Measurements from ENCODE around the gene UGT1A6. TPM values are rescaled to one million over a fixed set of nuclear protein-coding genes. Genes with fewer than 3 reads are reported as not detected.
A peak's percentile ranks its signal among the peaks of the same experiment; 100 is the strongest.
"Not testable (repeated sequence)": the region's sequence is repeated elsewhere in the genome, so short reads cannot be mapped to it uniquely, and the experiment has no call there.

The UGT1A6 gene
- polyA plus RNA-seq, 1 donor, result 0.06 TPM

- 100% methylated on average over 1 of the region's 6 CpGs for WGBS (ENCODE audit: insufficient coverage, low lambda C conversion rate)
- DNase-seq, result no peak
Measured at GRCh38 chr2:233747283-233747544, 54.5 kb downstream of the UGT1A6 start.

GRCh38 chr2:233750689-233751088, 58.0 kb downstream of the UGT1A6 start:
- not testable (repeated sequence) for H3K27me3 ChIP-seq (ENCODE audit: control insufficient read depth, insufficient read depth, low read length); H3K4me3 ChIP-seq (ENCODE audit: low read length); H3K36me3 ChIP-seq (ENCODE audit: control insufficient read depth, insufficient read depth, low read length); H3K4me1 ChIP-seq (ENCODE audit: control insufficient read depth, insufficient read depth, low read length); DNase-seq; H3K27ac ChIP-seq (ENCODE audit: low read length)
- peaks cover 17% of the 10 kb centered on the region for H3K9me3 ChIP-seq (ENCODE audit: control insufficient read depth, low read depth, low read length)
- WGBS (ENCODE audit: insufficient coverage, low lambda C conversion rate), result no CpG with 5 or more reads among the region's 2 CpGs

More at GRCh38 chr2:233747283-233747544, 54.5 kb downstream of the UGT1A6 start:
- Histone ChIP-seq H3K4me1 (ENCODE audit: control insufficient read depth, insufficient read depth, low read length) (peaks cover 12% of the 10 kb centered on the region), H3K27me3 (ENCODE audit: control insufficient read depth, insufficient read depth, low read length) (no peaks in the 10 kb centered on the region), H3K27ac (ENCODE audit: low read length) (no peak overlapping the region), H3K36me3 (ENCODE audit: control insufficient read depth, insufficient read depth, low read length) (no peaks in the 10 kb centered on the region), H3K4me3 (ENCODE audit: low read length) (no peak overlapping the region), H3K9me3 (ENCODE audit: control insufficient read depth, low read depth, low read length) (peaks cover 16% of the 10 kb centered on the region)

GRCh38 chr2:233751212-233752009, 58.7 kb downstream of the UGT1A6 start:
- no CpG with 5 or more reads among the region's 2 CpGs for WGBS (ENCODE audit: insufficient coverage, low lambda C conversion rate)
- DNase-seq, result peak in 1 of 2 donors; percentile 40
- not testable (repeated sequence) for H3K27me3 ChIP-seq (ENCODE audit: control insufficient read depth, insufficient read depth, low read length); H3K4me3 ChIP-seq (ENCODE audit: low read length); H3K4me1 ChIP-seq (ENCODE audit: control insufficient read depth, insufficient read depth, low read length); H3K36me3 ChIP-seq (ENCODE audit: control insufficient read depth, insufficient read depth, low read length)
- H3K27ac ChIP-seq (ENCODE audit: low read length), result peak overlapping the region; percentile 41
- H3K9me3 ChIP-seq (ENCODE audit: control insufficient read depth, low read depth, low read length), result peaks cover 17% of the 10 kb centered on the region

DNA sequence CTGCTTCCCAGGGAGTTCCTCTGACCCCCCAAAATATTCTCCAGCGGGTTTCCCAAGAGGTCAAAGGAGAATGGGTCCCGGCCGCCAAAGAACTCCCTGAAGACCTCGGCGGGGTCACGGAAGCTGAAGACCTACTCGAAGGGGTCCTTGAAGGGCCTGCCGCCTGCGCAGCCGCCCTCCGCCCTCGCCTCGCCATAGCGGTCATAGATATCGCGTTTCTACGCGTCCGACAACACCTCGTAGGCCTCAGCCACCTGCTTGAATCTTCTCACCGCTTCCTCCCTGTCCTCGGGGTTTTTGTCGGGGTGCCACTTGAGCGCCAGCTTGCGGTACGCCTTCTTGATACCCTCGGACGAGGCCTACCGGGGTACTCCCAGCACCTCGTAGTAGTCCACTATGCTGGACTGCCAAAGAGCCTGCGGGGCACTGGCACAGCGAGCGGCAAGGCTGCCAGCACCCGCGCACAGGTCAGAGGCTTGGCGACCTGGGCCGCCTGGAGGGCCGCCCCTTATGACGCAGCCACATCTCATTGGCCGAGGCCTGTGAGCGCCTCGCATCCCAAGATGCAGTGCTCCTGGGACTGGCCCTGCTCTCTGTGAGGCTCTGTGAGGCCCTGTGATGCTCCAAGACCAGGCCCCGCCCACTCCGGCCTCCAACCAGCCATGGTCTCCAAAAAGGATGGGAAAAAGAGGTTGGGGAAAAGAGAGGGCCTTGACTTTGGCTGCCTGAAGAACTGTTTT, 62.4 kb downstream of the UGT1A6 start:
- Histone ChIP-seq H3K9me3 (ENCODE audit: control insufficient read depth, low read depth, low read length) (peaks cover 16% of the 10 kb centered on the region), H3K4me3 (ENCODE audit: low read length) (no peak overlapping the region), H3K27me3 (ENCODE audit: control insufficient read depth, insufficient read depth, low read length) (no peaks in the 10 kb centered on the region), H3K36me3 (ENCODE audit: control insufficient read depth, insufficient read depth, low read length) (no peaks in the 10 kb centered on the region), H3K27ac (ENCODE audit: low read length) (no peak overlapping the region), H3K4me1 (ENCODE audit: control insufficient read depth, insufficient read depth, low read length) (peaks cover 29% of the 10 kb centered on the region)
- no peak for DNase-seq
- WGBS (ENCODE audit: insufficient coverage, low lambda C conversion rate), result no CpG with 5 or more reads among the region's 44 CpGs

GRCh38 chr2:233756429-233757081, 63.9 kb downstream of the UGT1A6 start:
- Histone ChIP-seq H3K27ac (ENCODE audit: low read length) (peak overlapping the region; percentile 77), H3K4me1 (ENCODE audit: control insufficient read depth, insufficient read depth, low read length) (peaks cover 43% of the 10 kb centered on the region), H3K4me3 (ENCODE audit: low read length) (no peak overlapping the region), H3K36me3 (ENCODE audit: control insufficient read depth, insufficient read depth, low read length) (no peaks in the 10 kb centered on the region), H3K9me3 (ENCODE audit: control insufficient read depth, low read depth, low read length) (peaks cover 14% of the 10 kb centered on the region), H3K27me3 (ENCODE audit: control insufficient read depth, insufficient read depth, low read length) (no peaks in the 10 kb centered on the region)
- DNase-seq, result peak; percentile 80 to 93
- WGBS (ENCODE audit: insufficient coverage, low lambda C conversion rate), result 17% methylated on average over 2 of the region's 7 CpGs

GRCh38 chr2:233758141-233758540, 65.5 kb downstream of the UGT1A6 start:
- peak; percentile 42 to 82 for DNase-seq
- Histone ChIP-seq H3K27ac (ENCODE audit: low read length) (peak overlapping the region; percentile 77), H3K4me1 (ENCODE audit: control insufficient read depth, insufficient read depth, low read length) (peaks cover 48% of the 10 kb centered on the region), H3K27me3 (ENCODE audit: control insufficient read depth, insufficient read depth, low read length) (no peaks in the 10 kb centered on the region), H3K4me3 (ENCODE audit: low read length) (no peak overlapping the region), H3K9me3 (ENCODE audit: control insufficient read depth, low read depth, low read length) (peaks cover 14% of the 10 kb centered on the region), H3K36me3 (ENCODE audit: control insufficient read depth, insufficient read depth, low read length) (no peaks in the 10 kb centered on the region)

DNA sequence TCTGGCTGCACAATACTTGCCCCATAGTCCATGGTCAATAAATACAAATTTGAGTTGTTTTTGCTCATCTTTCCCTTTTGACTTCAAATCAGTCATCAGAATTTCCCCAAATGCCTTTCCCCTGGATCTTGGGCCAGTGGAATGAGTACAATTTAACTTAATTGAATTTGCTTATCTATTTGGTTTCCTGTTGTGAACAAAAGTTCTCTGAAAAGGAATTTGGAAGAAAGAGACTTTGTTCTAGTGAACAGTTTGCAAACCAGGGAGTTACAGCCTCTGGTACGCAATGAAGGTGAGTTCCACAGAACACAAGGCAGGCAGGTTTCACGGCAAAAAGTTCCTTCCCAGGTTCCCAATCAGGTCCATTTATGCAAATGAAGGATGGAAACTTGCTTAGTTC, 66.2 kb downstream of the UGT1A6 start:
- WGBS (ENCODE audit: insufficient coverage, low lambda C conversion rate), result no CpG with 5 or more reads among the region's 2 CpGs
- Histone ChIP-seq H3K4me3 (ENCODE audit: low read length) (no peak overlapping the region), H3K4me1 (ENCODE audit: control insufficient read depth, insufficient read depth, low read length) (peaks cover 55% of the 10 kb centered on the region), H3K36me3 (ENCODE audit: control insufficient read depth, insufficient read depth, low read length) (no peaks in the 10 kb centered on the region), H3K27ac (ENCODE audit: low read length) (peak overlapping the region; percentile 77), H3K27me3 (ENCODE audit: control insufficient read depth, insufficient read depth, low read length) (no peaks in the 10 kb centered on the region), H3K9me3 (ENCODE audit: control insufficient read depth, low read depth, low read length) (peaks cover 14% of the 10 kb centered on the region)
- DNase-seq, result peak in 1 of 2 donors; percentile 21

DNA sequence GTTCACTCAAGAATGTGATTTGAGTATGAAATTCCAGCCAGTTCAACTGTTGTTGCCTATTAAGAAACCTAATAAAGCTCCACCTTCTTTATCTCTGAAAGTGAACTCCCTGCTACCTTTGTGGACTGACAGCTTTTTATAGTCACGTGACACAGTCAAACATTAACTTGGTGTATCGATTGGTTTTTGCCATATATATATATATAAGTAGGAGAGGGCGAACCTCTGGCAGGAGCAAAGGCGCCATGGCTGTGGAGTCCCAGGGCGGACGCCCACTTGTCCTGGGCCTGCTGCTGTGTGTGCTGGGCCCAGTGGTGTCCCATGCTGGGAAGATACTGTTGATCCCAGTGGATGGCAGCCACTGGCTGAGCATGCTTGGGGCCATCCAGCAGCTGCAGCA, 67.4 kb downstream of the UGT1A6 start, which contains the start of gene UGT1A1:
UGT1A1 (plus strand) TSS at position 228 of the 400 bp plus-strand sequence; CDS start at position 246, 18 bp downstream.
- WGBS (ENCODE audit: insufficient coverage, low lambda C conversion rate), result no CpG with 5 or more reads among the region's 6 CpGs
- peak within 1 kb of the TSS; percentile 77 for H3K27ac ChIP-seq (ENCODE audit: low read length)

GRCh38 chr2:233761040-233761769, 68.5 kb downstream of the UGT1A6 start:
- Histone ChIP-seq H3K4me3 (ENCODE audit: low read length) (no peak overlapping the region), H3K36me3 (ENCODE audit: control insufficient read depth, insufficient read depth, low read length) (no peaks in the 10 kb centered on the region), H3K27ac (ENCODE audit: low read length) (peak overlapping the region; percentile 56), H3K9me3 (ENCODE audit: control insufficient read depth, low read depth, low read length) (peaks cover 10% of the 10 kb centered on the region), H3K4me1 (ENCODE audit: control insufficient read depth, insufficient read depth, low read length) (peaks cover 62% of the 10 kb centered on the region), H3K27me3 (ENCODE audit: control insufficient read depth, insufficient read depth, low read length) (no peaks in the 10 kb centered on the region)
- WGBS (ENCODE audit: insufficient coverage, low lambda C conversion rate), result 80% methylated on average over 1 of the region's 4 CpGs
- peak; percentile 49 to 77 for DNase-seq

More for the DNA sequence above, 67.4 kb downstream of the UGT1A6 start, which contains the start of gene UGT1A1:
- H3K4me1 ChIP-seq (ENCODE audit: control insufficient read depth, insufficient read depth, low read length), result peaks cover 64% of the 10 kb centered on the region
- no peak within 1 kb of the TSS for H3K4me3 ChIP-seq (ENCODE audit: low read length)
- peaks cover 10% of the 10 kb centered on the region for H3K9me3 ChIP-seq (ENCODE audit: control insufficient read depth, low read depth, low read length)
- peak; percentile 41 to 85 for DNase-seq
- no peaks in the 10 kb centered on the region for H3K36me3 ChIP-seq (ENCODE audit: control insufficient read depth, insufficient read depth, low read length)
- no peaks in the 10 kb centered on the region for H3K27me3 ChIP-seq (ENCODE audit: control insufficient read depth, insufficient read depth, low read length)

DNA sequence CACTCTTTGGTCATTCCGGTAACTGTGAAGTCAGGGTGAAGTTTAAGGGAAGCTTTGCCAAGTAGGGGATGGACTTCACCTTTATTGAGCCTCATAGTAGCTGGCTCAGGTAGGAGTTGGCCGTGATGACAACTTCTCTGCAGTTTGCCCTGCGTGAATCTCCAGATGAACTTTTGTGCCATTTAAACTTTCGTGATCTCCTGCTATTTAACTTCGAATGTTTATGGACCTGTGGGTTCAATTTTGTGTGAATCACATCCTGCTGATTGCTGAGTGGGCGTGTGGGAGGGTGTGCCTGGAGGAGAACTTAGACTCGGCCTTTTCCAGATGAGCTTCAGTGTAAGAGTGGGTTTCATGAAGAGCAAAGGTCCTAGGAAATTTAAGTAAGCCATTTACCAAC, 71.6 kb downstream of the UGT1A6 start:
- H3K36me3 ChIP-seq (ENCODE audit: control insufficient read depth, insufficient read depth, low read length), result no peaks in the 10 kb centered on the region
- no peak overlapping the region for H3K4me3 ChIP-seq (ENCODE audit: low read length)
- H3K9me3 ChIP-seq (ENCODE audit: control insufficient read depth, low read depth, low read length), result peaks cover 10% of the 10 kb centered on the region
- H3K27ac ChIP-seq (ENCODE audit: low read length), result peak overlapping the region; percentile 64
- H3K27me3 ChIP-seq (ENCODE audit: control insufficient read depth, insufficient read depth, low read length), result no peaks in the 10 kb centered on the region
- H3K4me1 ChIP-seq (ENCODE audit: control insufficient read depth, insufficient read depth, low read length), result peaks cover 42% of the 10 kb centered on the region
- 12% methylated on average over 3 of the region's 7 CpGs for WGBS (ENCODE audit: insufficient coverage, low lambda C conversion rate)
- DNase-seq, result peak; percentile 45 to 87
